Activated naive CD8-positive, alpha-beta T cell treated with anti-CD3 and anti-CD28 coated beads for 36 hours (primary cell): ENCODE results near the gene P2RX1. TPM values are rescaled to one million over a fixed set of nuclear protein-coding genes. Genes with fewer than 3 reads are reported as not detected.

Experiments
- DNase-seq: peaks from one replicate; pipeline ENCODE4 v3.0.0; 2021
- H3K27ac Mint-ChIP-seq: one replicate; pipeline ENCODE4 v1.8.0; 2022; ENCODE audit warnings: mild to moderate bottlenecking, moderate library complexity, mixed read lengths
- H3K27me3 Mint-ChIP-seq: one replicate; pipeline ENCODE4 v1.8.0; 2022; ENCODE audit warnings: mild to moderate bottlenecking, mixed read lengths
- H3K36me3 Mint-ChIP-seq: one replicate; pipeline ENCODE4 v1.8.0; 2021; ENCODE audit warnings: mild to moderate bottlenecking, mixed read lengths
- H3K4me1 Mint-ChIP-seq: one replicate; pipeline ENCODE4 v1.8.0; 2021; ENCODE audit warnings: mixed read lengths
- H3K4me3 Mint-ChIP-seq: one replicate; pipeline ENCODE4 v1.8.0; 2022; ENCODE audit warnings: mild to moderate bottlenecking, moderate library complexity, mixed read lengths
- H3K9me3 Mint-ChIP-seq: one replicate; pipeline ENCODE4 v1.8.0; 2022; ENCODE audit warnings: mixed read lengths
- total RNA-seq, 2 experiments: library from RNA; stranded (reverse); gene quantifications; one replicate each; pipeline ENCODE4 v1.2.3, GENCODE V29; 2021

The P2RX1 gene
- total RNA-seq, 2 experiments from 2014 or later: 0.45 to 0.54 TPM

- no peaks in the 10 kb centered on the region for H3K36me3 Mint-ChIP-seq
- no peaks in the 10 kb centered on the region for H3K9me3 Mint-ChIP-seq
- no peaks in the 10 kb centered on the region for H3K27me3 Mint-ChIP-seq
- H3K4me1 Mint-ChIP-seq: no peaks in the 10 kb centered on the region
- H3K27ac Mint-ChIP-seq: no peak overlapping the region
- no peak overlapping the region for H3K4me3 Mint-ChIP-seq
- DNase-seq: no peak
Measured at GRCh38 chr17:3880983-3881382, 35.3 kb downstream of the P2RX1 start.

GRCh38 chr17:3879591-3880417, 36.5 kb downstream of the P2RX1 start:
- no peaks in the 10 kb centered on the region for H3K27me3 Mint-ChIP-seq
- H3K9me3 Mint-ChIP-seq: no peaks in the 10 kb centered on the region
- no peak overlapping the region for H3K4me3 Mint-ChIP-seq
- peaks cover 1% of the 10 kb centered on the region for H3K36me3 Mint-ChIP-seq
- DNase-seq: no peak
- H3K4me1 Mint-ChIP-seq: no peaks in the 10 kb centered on the region
- H3K27ac Mint-ChIP-seq: no peak overlapping the region

- Mint-ChIP-seq H3K36me3 (peaks cover 1% of the 10 kb centered on the region), H3K4me1 (no peaks in the 10 kb centered on the region), H3K27ac (no peak overlapping the region), H3K4me3 (no peak overlapping the region), H3K27me3 (no peaks in the 10 kb centered on the region), H3K9me3 (no peaks in the 10 kb centered on the region)
- no peak for DNase-seq
Measured at GRCh38 chr17:3879186-3879585, 37.1 kb downstream of the P2RX1 start.

- H3K36me3 Mint-ChIP-seq: peaks cover 1% of the 10 kb centered on the region
Measured at GRCh38 chr17:3877220-3877619, 39.0 kb downstream of the P2RX1 start.

GRCh38 chr17:3875317-3875716, 40.9 kb downstream of the P2RX1 start:
- DNase-seq: no peak
- Mint-ChIP-seq H3K9me3 (no peaks in the 10 kb centered on the region), H3K27ac (no peak overlapping the region), H3K4me1 (no peaks in the 10 kb centered on the region), H3K4me3 (no peak overlapping the region), H3K27me3 (no peaks in the 10 kb centered on the region), H3K36me3 (peaks cover 4% of the 10 kb centered on the region)

More at GRCh38 chr17:3877220-3877619, 39.0 kb downstream of the P2RX1 start:
- Mint-ChIP-seq H3K27ac (no peak overlapping the region), H3K4me1 (no peaks in the 10 kb centered on the region), H3K4me3 (no peak overlapping the region), H3K9me3 (no peaks in the 10 kb centered on the region), H3K27me3 (no peaks in the 10 kb centered on the region)
- no peak for DNase-seq

GRCh38 chr17:3873862-3874261, 42.4 kb downstream of the P2RX1 start:
- no peaks in the 10 kb centered on the region for H3K27me3 Mint-ChIP-seq
- H3K4me3 Mint-ChIP-seq: no peak overlapping the region
- no peaks in the 10 kb centered on the region for H3K9me3 Mint-ChIP-seq
- H3K4me1 Mint-ChIP-seq: no peaks in the 10 kb centered on the region
- no peak for DNase-seq
- H3K36me3 Mint-ChIP-seq: peaks cover 4% of the 10 kb centered on the region
- H3K27ac Mint-ChIP-seq: no peak overlapping the region

- peak overlapping the region; percentile 67 for H3K27ac Mint-ChIP-seq
- H3K4me1 Mint-ChIP-seq: no peaks in the 10 kb centered on the region
- H3K9me3 Mint-ChIP-seq: no peaks in the 10 kb centered on the region
- H3K4me3 Mint-ChIP-seq: no peak overlapping the region
- peaks cover 4% of the 10 kb centered on the region for H3K36me3 Mint-ChIP-seq
- no peaks in the 10 kb centered on the region for H3K27me3 Mint-ChIP-seq
- DNase-seq: no peak
Measured at GRCh38 chr17:3870871-3871306, 45.4 kb downstream of the P2RX1 start.

- Mint-ChIP-seq H3K4me3 (no peak overlapping the region), H3K9me3 (no peaks in the 10 kb centered on the region), H3K4me1 (no peaks in the 10 kb centered on the region), H3K27me3 (no peaks in the 10 kb centered on the region), H3K36me3 (peaks cover 3% of the 10 kb centered on the region), H3K27ac (no peak overlapping the region)
- no peak for DNase-seq
Measured at GRCh38 chr17:3867606-3868005, 48.7 kb downstream of the P2RX1 start.

- Mint-ChIP-seq H3K4me3 (no peak overlapping the region), H3K27ac (no peak overlapping the region), H3K4me1 (no peaks in the 10 kb centered on the region), H3K36me3 (peaks cover 3% of the 10 kb centered on the region), H3K9me3 (no peaks in the 10 kb centered on the region), H3K27me3 (no peaks in the 10 kb centered on the region)
- DNase-seq: no peak
Measured at GRCh38 chr17:3867106-3867505, 49.2 kb downstream of the P2RX1 start.

- DNase-seq: no peak
- H3K9me3 Mint-ChIP-seq: no peaks in the 10 kb centered on the region
- H3K27ac Mint-ChIP-seq: no peak overlapping the region
- H3K4me1 Mint-ChIP-seq: no peaks in the 10 kb centered on the region
- H3K4me3 Mint-ChIP-seq: no peak overlapping the region
- H3K36me3 Mint-ChIP-seq: peaks cover 3% of the 10 kb centered on the region
- no peaks in the 10 kb centered on the region for H3K27me3 Mint-ChIP-seq
Measured at GRCh38 chr17:3866276-3866675, 50.0 kb downstream of the P2RX1 start.

GRCh38 chr17:3865176-3865575, 51.1 kb downstream of the P2RX1 start:
- DNase-seq: no peak
- Mint-ChIP-seq H3K36me3 (no peaks in the 10 kb centered on the region), H3K4me1 (no peaks in the 10 kb centered on the region), H3K27ac (no peak overlapping the region), H3K27me3 (no peaks in the 10 kb centered on the region), H3K4me3 (no peak overlapping the region), H3K9me3 (no peaks in the 10 kb centered on the region)

- Mint-ChIP-seq H3K27ac (no peak overlapping the region), H3K27me3 (no peaks in the 10 kb centered on the region), H3K36me3 (no peaks in the 10 kb centered on the region), H3K4me3 (no peak overlapping the region), H3K4me1 (no peaks in the 10 kb centered on the region), H3K9me3 (no peaks in the 10 kb centered on the region)
- no peak for DNase-seq
Measured at GRCh38 chr17:3864534-3864933, 51.7 kb downstream of the P2RX1 start.

- no peak for DNase-seq
- H3K9me3 Mint-ChIP-seq: no peaks in the 10 kb centered on the region
- H3K27me3 Mint-ChIP-seq: no peaks in the 10 kb centered on the region
- H3K36me3 Mint-ChIP-seq: no peaks in the 10 kb centered on the region
- H3K27ac Mint-ChIP-seq: no peak overlapping the region
- H3K4me1 Mint-ChIP-seq: no peaks in the 10 kb centered on the region
- H3K4me3 Mint-ChIP-seq: no peak overlapping the region
Measured at GRCh38 chr17:3861761-3862681, 54.2 kb downstream of the P2RX1 start.

- DNase-seq: no peak
- Mint-ChIP-seq H3K9me3 (no peaks in the 10 kb centered on the region), H3K27me3 (no peaks in the 10 kb centered on the region), H3K4me3 (no peak overlapping the region), H3K4me1 (no peaks in the 10 kb centered on the region), H3K36me3 (no peaks in the 10 kb centered on the region), H3K27ac (no peak overlapping the region)
Measured at GRCh38 chr17:3860939-3861700, 55.1 kb downstream of the P2RX1 start.

- Mint-ChIP-seq H3K4me1 (no peaks in the 10 kb centered on the region), H3K36me3 (no peaks in the 10 kb centered on the region), H3K9me3 (no peaks in the 10 kb centered on the region), H3K4me3 (no peak overlapping the region), H3K27me3 (peaks cover 3% of the 10 kb centered on the region), H3K27ac (no peak overlapping the region)
- no peak for DNase-seq
Measured at GRCh38 chr17:3859940-3860339, 56.3 kb downstream of the P2RX1 start.
